ENCODE measurements around the gene PTCH2.
"Not testable (repeated sequence)": the region's sequence is repeated elsewhere in the genome, so short reads cannot be mapped to it uniquely, and the experiment has no call there.

Gene PTCH2

GRCh38 chr1:44798481-44799365 lies 44.3 kb downstream of the PTCH2 start:
- Histone ChIP-seq H3F3A (ENCODE audit: insufficient read depth, low read length) (no peaks in the 10 kb centered on the region), H3K9ac (ENCODE audit: low read length) (no peak overlapping the region), H3K4me1 (ENCODE audit: insufficient read depth, low read length, severe bottlenecking) (peaks cover 27% of the 10 kb centered on the region), H3K9me3 (ENCODE audit: low read length) (no peaks in the 10 kb centered on the region), H3K79me2 (ENCODE audit: insufficient read depth, low read length) (no peaks in the 10 kb centered on the region), H3K27me3 (ENCODE audit: insufficient read depth, low read length) (no peaks in the 10 kb centered on the region), H3K4me3 (ENCODE audit: low read depth, low read length, poor library complexity, severe bottlenecking) (no peak overlapping the region), H3K27ac (ENCODE audit: low read depth, low read length, poor library complexity, severe bottlenecking) (no peak overlapping the region), H3K9me2 (ENCODE audit: low read depth, low read length) (no peaks in the 10 kb centered on the region), H3K4me2 (ENCODE audit: low read length) (no peak overlapping the region), H2AFZ (ENCODE audit: low read length) (no peak overlapping the region), H3K36me3 (ENCODE audit: insufficient read depth, low read length) (peaks cover 6% of the 10 kb centered on the region; the same call in 1 of the 2 replicates), H4K20me1 (ENCODE audit: insufficient read depth, low read length) (no peaks in the 10 kb centered on the region)
- TF ChIP-seq EZH2 (IDR thresholded peaks at IDR 0.05; ENCODE audit: borderline replicate concordance, low read length): no peak
- TF ChIP-seq, protein P1, sequence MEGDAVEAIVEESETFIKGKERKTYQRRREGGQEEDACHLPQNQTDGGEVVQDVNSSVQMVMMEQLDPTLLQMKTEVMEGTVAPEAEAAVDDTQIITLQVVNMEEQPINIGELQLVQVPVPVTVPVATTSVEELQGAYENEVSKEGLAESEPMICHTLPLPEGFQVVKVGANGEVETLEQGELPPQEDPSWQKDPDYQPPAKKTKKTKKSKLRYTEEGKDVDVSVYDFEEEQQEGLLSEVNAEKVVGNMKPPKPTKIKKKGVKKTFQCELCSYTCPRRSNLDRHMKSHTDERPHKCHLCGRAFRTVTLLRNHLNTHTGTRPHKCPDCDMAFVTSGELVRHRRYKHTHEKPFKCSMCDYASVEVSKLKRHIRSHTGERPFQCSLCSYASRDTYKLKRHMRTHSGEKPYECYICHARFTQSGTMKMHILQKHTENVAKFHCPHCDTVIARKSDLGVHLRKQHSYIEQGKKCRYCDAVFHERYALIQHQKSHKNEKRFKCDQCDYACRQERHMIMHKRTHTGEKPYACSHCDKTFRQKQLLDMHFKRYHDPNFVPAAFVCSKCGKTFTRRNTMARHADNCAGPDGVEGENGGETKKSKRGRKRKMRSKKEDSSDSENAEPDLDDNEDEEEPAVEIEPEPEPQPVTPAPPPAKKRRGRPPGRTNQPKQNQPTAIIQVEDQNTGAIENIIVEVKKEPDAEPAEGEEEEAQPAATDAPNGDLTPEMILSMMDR (IDR thresholded peaks at IDR 0.05; ENCODE audit: low read length): no peak

DNA sequence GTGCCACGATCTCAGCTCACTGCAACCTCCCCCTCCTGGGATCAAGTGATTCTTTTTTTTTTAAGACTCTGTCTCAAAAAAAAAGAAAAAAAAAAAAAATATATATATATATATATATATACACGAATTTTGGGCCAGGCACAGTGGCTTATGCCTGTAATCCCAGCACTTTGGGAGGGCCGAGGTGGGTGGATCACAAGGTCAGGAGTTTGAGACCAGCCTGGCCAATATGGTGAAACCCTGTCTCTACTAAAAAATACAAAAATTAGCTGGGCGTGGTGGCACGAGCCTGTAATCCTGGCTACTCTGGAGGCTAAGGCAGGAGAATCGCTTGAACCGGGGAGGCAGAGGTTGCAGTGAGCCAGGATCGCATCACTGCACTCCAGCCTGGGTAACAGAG lies 45.2 kb downstream of the PTCH2 start:
- H3K79me2 ChIP-seq (ENCODE audit: insufficient read depth, low read length); H3K36me3 ChIP-seq (ENCODE audit: insufficient read depth, low read length); H3K9me3 ChIP-seq (ENCODE audit: low read length); H2AFZ ChIP-seq (ENCODE audit: low read length); H3K27me3 ChIP-seq (ENCODE audit: insufficient read depth, low read length); H4K20me1 ChIP-seq (ENCODE audit: insufficient read depth, low read length); H3K27ac ChIP-seq (ENCODE audit: low read depth, low read length, poor library complexity, severe bottlenecking); H3K9me2 ChIP-seq (ENCODE audit: low read depth, low read length); H3K9ac ChIP-seq (ENCODE audit: low read length); H3F3A ChIP-seq (ENCODE audit: insufficient read depth, low read length); H3K4me3 ChIP-seq (ENCODE audit: low read depth, low read length, poor library complexity, severe bottlenecking); H3K4me2 ChIP-seq (ENCODE audit: low read length): not testable (repeated sequence)
- H3K4me1 ChIP-seq (ENCODE audit: insufficient read depth, low read length, severe bottlenecking): peaks cover 27% of the 10 kb centered on the region

GRCh38 chr1:44792736-44793502 lies 50.1 kb downstream of the PTCH2 start:
- Histone ChIP-seq H3K27ac (ENCODE audit: low read depth, low read length, poor library complexity, severe bottlenecking) (no peak overlapping the region), H3K79me2 (ENCODE audit: insufficient read depth, low read length) (no peaks in the 10 kb centered on the region), H3K4me2 (ENCODE audit: low read length) (no peak overlapping the region), H3K4me3 (ENCODE audit: low read depth, low read length, poor library complexity, severe bottlenecking) (no peak overlapping the region), H3K4me1 (ENCODE audit: insufficient read depth, low read length, severe bottlenecking) (no peaks in the 10 kb centered on the region), H3K36me3 (ENCODE audit: insufficient read depth, low read length) (no peaks in the 10 kb centered on the region), H4K20me1 (ENCODE audit: insufficient read depth, low read length) (no peaks in the 10 kb centered on the region), H3K27me3 (ENCODE audit: insufficient read depth, low read length) (no peaks in the 10 kb centered on the region), H3K9me3 (ENCODE audit: low read length) (no peaks in the 10 kb centered on the region), H2AFZ (ENCODE audit: low read length) (no peak overlapping the region), H3F3A (ENCODE audit: insufficient read depth, low read length) (no peaks in the 10 kb centered on the region), H3K9me2 (ENCODE audit: low read depth, low read length) (no peaks in the 10 kb centered on the region), H3K9ac (ENCODE audit: low read length) (no peak overlapping the region)
- TF ChIP-seq, protein P1 (IDR thresholded peaks at IDR 0.05; ENCODE audit: low read length): no peak
- no peak for TF ChIP-seq EZH2 (IDR thresholded peaks at IDR 0.05; ENCODE audit: borderline replicate concordance, low read length)
